Epithelial cell of proximal tubule (primary cell): ENCODE measurements around the gene COL2A1. TPM values are rescaled to one million over a fixed set of nuclear protein-coding genes. Genes with fewer than 3 reads are reported as not detected.

Source experiments
- DNase-seq: peaks from one replicate; pipeline ENCODE4 v3.0.0-alpha.2; 2011; ENCODE audit warnings: low read depth
- H3K4me3 ChIP-seq: 2 replicates; pipeline ENCODE4 v1.5.1; 2011; ENCODE audit warnings: low read depth, mild to moderate bottlenecking, low read length
- total RNA-seq: library from RNA; depleted of rRNA; stranded (reverse); fragments of >200 nt; gene quantifications from 2 replicates; pipeline ENCODE4 v1.2.3, GENCODE V29; 2015
- TF ChIP-seq, protein P1 (sequence below): conservative IDR thresholded peaks from 2 replicates; pipeline ENCODE4 v1.5.1; 2012; ENCODE audit warnings: low read depth, mild to moderate bottlenecking, low read length

Gene COL2A1
- total RNA-seq, 1 donor from 2014 or later: 0.69 TPM

DNA sequence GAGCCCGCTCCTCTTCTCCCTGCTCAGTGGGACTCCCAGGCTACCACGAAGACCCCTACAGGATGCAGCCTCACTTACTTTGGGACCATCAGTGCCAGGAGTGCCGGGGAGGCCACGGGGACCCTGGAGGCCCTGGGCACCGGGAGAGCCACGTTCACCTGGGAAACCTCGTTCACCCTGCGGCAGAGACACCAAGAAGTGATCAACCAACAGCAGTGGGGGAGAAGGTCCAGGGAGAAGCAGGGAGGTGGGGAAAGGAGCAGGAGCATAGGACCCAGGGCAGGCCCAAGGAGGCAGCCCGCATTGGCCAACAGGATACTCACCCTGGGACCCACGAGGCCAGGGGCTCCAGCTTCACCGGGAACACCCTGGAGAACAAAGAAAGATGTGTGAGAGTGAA is 21.5 kb downstream of the COL2A1 start:
- H3K4me3 ChIP-seq: no peak overlapping the region
- no peak for DNase-seq
- TF ChIP-seq, protein P1, sequence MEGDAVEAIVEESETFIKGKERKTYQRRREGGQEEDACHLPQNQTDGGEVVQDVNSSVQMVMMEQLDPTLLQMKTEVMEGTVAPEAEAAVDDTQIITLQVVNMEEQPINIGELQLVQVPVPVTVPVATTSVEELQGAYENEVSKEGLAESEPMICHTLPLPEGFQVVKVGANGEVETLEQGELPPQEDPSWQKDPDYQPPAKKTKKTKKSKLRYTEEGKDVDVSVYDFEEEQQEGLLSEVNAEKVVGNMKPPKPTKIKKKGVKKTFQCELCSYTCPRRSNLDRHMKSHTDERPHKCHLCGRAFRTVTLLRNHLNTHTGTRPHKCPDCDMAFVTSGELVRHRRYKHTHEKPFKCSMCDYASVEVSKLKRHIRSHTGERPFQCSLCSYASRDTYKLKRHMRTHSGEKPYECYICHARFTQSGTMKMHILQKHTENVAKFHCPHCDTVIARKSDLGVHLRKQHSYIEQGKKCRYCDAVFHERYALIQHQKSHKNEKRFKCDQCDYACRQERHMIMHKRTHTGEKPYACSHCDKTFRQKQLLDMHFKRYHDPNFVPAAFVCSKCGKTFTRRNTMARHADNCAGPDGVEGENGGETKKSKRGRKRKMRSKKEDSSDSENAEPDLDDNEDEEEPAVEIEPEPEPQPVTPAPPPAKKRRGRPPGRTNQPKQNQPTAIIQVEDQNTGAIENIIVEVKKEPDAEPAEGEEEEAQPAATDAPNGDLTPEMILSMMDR: no peak

DNA sequence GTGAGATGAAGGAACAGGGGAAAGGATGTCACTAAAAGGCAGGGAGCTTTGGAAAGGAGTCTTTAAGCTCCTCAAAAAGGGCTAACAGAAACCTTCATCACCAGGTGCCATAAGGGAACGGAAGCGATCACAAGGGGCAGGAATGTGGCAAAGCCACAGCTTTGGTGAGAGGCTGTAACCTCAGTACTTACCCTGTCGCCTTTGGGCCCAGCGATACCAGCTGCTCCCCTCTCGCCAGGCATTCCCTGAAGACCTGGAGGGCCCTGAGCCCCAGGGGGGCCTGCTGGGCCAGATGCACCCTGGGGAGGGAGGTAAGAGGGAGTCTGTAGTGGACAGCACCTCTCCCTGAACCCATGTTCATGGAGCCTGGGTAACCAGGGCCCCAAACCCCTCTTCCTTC is 22.0 kb downstream of the COL2A1 start:
- H3K4me3 ChIP-seq: no peak overlapping the region
- TF ChIP-seq, protein P1: no peak
- no peak for DNase-seq

DNA sequence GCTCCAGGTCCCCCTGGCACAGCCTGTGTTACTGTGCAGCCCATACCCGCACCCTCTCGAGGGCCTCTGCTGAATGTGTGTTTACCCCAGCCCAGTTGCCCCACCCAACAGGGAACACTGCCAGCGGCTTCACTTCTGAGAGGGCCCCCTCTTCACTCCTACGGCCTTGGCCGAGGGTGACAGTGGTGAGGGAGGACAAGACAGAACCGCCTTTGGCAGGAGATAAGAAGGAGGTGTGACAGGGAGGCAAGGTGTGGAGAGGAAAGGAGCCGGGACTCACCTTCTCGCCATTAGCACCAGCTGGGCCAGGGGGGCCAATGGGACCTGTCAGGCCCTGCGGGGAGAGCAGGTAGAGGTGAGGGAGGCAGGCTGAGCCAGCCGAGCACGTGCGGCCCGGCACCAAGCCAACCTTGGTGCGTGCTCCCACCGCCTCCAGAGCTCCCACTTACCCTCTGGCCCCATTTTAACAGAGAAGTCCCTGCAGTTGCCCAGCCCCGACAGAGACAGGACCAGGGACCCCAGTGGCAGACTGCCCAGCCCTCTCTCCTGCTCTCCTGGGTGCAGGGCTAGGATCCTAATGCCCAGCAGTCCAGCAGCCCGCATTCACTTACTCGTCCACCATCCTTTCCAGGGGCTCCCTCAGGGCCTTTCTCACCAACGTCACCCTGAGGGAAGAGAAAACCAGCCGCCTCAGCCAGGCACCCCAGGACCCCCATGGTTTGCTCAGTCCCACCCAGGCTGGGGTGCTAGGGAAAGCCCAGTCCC is 22.6 kb downstream of the COL2A1 start:
- no peak for DNase-seq
- TF ChIP-seq, protein P1: no peak
- H3K4me3 ChIP-seq: no peak overlapping the region

GRCh38 chr12:47980779-47981495 is 23.3 kb downstream of the COL2A1 start:
- no peak overlapping the region for H3K4me3 ChIP-seq
- TF ChIP-seq, protein P1: no peak
- no peak for DNase-seq

- TF ChIP-seq, protein P1: no peak
- no peak overlapping the region for H3K4me3 ChIP-seq
- no peak for DNase-seq
These were observed 24.1 kb downstream of the COL2A1 start for GRCh38 chr12:47980197-47980596.

GRCh38 chr12:47979686-47980085 is 24.6 kb downstream of the COL2A1 start:
- no peak overlapping the region for H3K4me3 ChIP-seq
- TF ChIP-seq, protein P1: no peak
- no peak for DNase-seq
